Astrocyte (in vitro differentiated cells and primary cell): ENCODE results near the gene CRYAB. TPM values are rescaled to one million over a fixed set of nuclear protein-coding genes. Genes with fewer than 3 reads are reported as not detected.

Experiments
- DNase-seq: peaks from one replicate; pipeline ENCODE4 v3.0.0-alpha.2; 2010; ENCODE audit warnings: low read depth
- FAIRE-seq: peaks from 2 replicates; lab custom pipeline; 2011; peaks lifted over from hg19 to GRCh38; lab: Jason Lieb, UNC
- H2AFZ ChIP-seq: 2 replicates; pipeline ENCODE4 v1.6.0; 2012; ENCODE audit warnings: low read depth, low read length, inconsistent platforms
- H3K27ac ChIP-seq: 2 replicates; pipeline ENCODE4 v1.5.1; 2011; ENCODE audit warnings: low read depth, low read length, inconsistent platforms
- H3K27me3 ChIP-seq: 2 replicates; pipeline ENCODE4 v1.6.0; 2011; ENCODE audit warnings: low read length, inconsistent platforms; ENCODE audit not compliant: insufficient read depth
- H3K36me3 ChIP-seq: 2 replicates; pipeline ENCODE4 v1.5.1; 2011; ENCODE audit warnings: low read length, inconsistent platforms; ENCODE audit not compliant: insufficient read depth
- H3K4me1 ChIP-seq: 2 replicates; pipeline ENCODE4 v1.5.1; 2011; ENCODE audit warnings: low read length, inconsistent platforms; ENCODE audit not compliant: insufficient read depth
- H3K4me2 ChIP-seq: 2 replicates; pipeline ENCODE4 v1.6.0; 2012; ENCODE audit warnings: low read length, inconsistent platforms
- H3K4me3 ChIP-seq: 2 replicates; pipeline ENCODE4 v1.5.1; 2011; ENCODE audit warnings: low read depth, mild to moderate bottlenecking, low read length, inconsistent platforms; ENCODE audit not compliant: insufficient read depth
- H3K79me2 ChIP-seq: 2 replicates; pipeline ENCODE4 v1.6.0; 2012; ENCODE audit warnings: mild to moderate bottlenecking, low read length, inconsistent platforms; ENCODE audit not compliant: insufficient read depth
- H3K9ac ChIP-seq: 2 replicates; pipeline ENCODE4 v1.6.0; 2012; ENCODE audit warnings: mild to moderate bottlenecking, low read length, inconsistent platforms
- H3K9me3 ChIP-seq: 2 replicates; pipeline ENCODE4 v1.5.1; 2012; ENCODE audit warnings: low read depth, mild to moderate bottlenecking, low read length, inconsistent platforms; ENCODE audit not compliant: insufficient read depth
- H4K20me1 ChIP-seq: 2 replicates; pipeline ENCODE4 v1.6.0; 2012; ENCODE audit warnings: low read length, inconsistent platforms; ENCODE audit not compliant: insufficient read depth
- H3K27ac Mint-ChIP-seq: one replicate; pipeline ENCODE4 v1.8.0; 2021; ENCODE audit warnings: mild to moderate bottlenecking, mixed read lengths; ENCODE audit not compliant: unreplicated experiment
- H3K27me3 Mint-ChIP-seq: one replicate; pipeline ENCODE4 v1.8.0; 2021; ENCODE audit warnings: low read depth, mixed read lengths; ENCODE audit not compliant: unreplicated experiment
- H3K36me3 Mint-ChIP-seq: one replicate; pipeline ENCODE4 v1.8.0; 2021; ENCODE audit warnings: low read depth, mixed read lengths; ENCODE audit not compliant: unreplicated experiment
- H3K4me1 Mint-ChIP-seq: one replicate; pipeline ENCODE4 v1.8.0; 2021; ENCODE audit warnings: low read depth, mixed read lengths; ENCODE audit not compliant: unreplicated experiment
- H3K4me3 Mint-ChIP-seq: one replicate; pipeline ENCODE4 v1.8.0; 2021; ENCODE audit warnings: mild to moderate bottlenecking, moderate library complexity, mixed read lengths; ENCODE audit not compliant: unreplicated experiment
- H3K9me3 Mint-ChIP-seq: one replicate; pipeline ENCODE4 v1.8.0; 2021; ENCODE audit warnings: mild to moderate bottlenecking, mixed read lengths; ENCODE audit not compliant: unreplicated experiment
- EZH2 ChIP-seq: IDR thresholded peaks from 2 replicates; pipeline ENCODE4 v1.6.1; 2012; ENCODE audit warnings: mild to moderate bottlenecking, low read length, inconsistent platforms; ENCODE audit not compliant: insufficient read depth
- total RNA-seq: library from RNA; stranded (reverse); gene quantifications from 2 replicates; pipeline ENCODE4 v1.2.1, GENCODE V29; 2021
- TF ChIP-seq, protein P1 (sequence below): IDR thresholded peaks from 2 replicates; pipeline ENCODE4 v1.5.1; 2011; ENCODE audit warnings: low read depth, mild to moderate bottlenecking, inconsistent platforms, low read length, moderate library complexity; ENCODE audit not compliant: insufficient read depth

CRYAB gene
- total RNA-seq, 1 donor from 2014 or later: 5.7 TPM

DNA sequence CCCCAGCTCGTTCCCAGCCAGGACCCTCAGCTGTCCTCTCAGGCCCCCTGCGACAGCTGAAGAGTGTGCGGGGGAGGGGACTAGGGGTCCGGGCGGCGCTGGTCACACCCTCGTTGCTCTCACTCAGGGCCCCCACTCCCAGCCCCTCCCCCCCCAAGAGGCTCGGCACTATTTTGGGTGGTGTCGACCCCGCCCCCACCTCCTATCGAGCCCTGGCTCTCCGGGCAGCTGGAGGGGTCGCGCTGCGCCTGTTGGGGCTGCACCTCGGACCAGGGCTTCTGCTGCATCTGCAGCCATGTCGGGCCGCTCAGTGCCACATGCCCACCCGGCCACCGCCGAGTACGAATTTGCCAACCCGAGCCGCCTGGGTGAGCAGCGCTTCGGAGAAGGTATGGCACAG, 965 bp upstream of the CRYAB start, which contains the start of gene HSPB2:
HSPB2 (plus strand) TSS at position 200 of the 400 bp plus-strand sequence; CDS start at position 296, 96 bp downstream.
- H4K20me1 ChIP-seq: no peaks in the 10 kb centered on the region
- DNase-seq (no peak), FAIRE-seq (no peak)
- H3K27me3 ChIP-seq: peaks cover 5% of the 10 kb centered on the region
- H3K27ac ChIP-seq: peak within 1 kb of the TSS; percentile 31
- no peaks in the 10 kb centered on the region for H3K9me3 ChIP-seq
- no peak for TF ChIP-seq EZH2
- TF ChIP-seq, protein P1, sequence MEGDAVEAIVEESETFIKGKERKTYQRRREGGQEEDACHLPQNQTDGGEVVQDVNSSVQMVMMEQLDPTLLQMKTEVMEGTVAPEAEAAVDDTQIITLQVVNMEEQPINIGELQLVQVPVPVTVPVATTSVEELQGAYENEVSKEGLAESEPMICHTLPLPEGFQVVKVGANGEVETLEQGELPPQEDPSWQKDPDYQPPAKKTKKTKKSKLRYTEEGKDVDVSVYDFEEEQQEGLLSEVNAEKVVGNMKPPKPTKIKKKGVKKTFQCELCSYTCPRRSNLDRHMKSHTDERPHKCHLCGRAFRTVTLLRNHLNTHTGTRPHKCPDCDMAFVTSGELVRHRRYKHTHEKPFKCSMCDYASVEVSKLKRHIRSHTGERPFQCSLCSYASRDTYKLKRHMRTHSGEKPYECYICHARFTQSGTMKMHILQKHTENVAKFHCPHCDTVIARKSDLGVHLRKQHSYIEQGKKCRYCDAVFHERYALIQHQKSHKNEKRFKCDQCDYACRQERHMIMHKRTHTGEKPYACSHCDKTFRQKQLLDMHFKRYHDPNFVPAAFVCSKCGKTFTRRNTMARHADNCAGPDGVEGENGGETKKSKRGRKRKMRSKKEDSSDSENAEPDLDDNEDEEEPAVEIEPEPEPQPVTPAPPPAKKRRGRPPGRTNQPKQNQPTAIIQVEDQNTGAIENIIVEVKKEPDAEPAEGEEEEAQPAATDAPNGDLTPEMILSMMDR: no peak
- no peaks in the 10 kb centered on the region for H3K36me3 ChIP-seq
- Mint-ChIP-seq H3K36me3 (no peaks in the 10 kb centered on the region), H3K4me3 (no peak within 1 kb of the TSS), H3K27me3 (peaks cover 8% of the 10 kb centered on the region), H3K27ac (peak within 1 kb of the TSS; percentile 77), H3K9me3 (no peaks in the 10 kb centered on the region), H3K4me1 (peaks cover 17% of the 10 kb centered on the region)
- peak within 1 kb of the TSS; percentile 15 for H3K9ac ChIP-seq
- H3K4me2 ChIP-seq: peak within 1 kb of the TSS; percentile 40
- H3K4me1 ChIP-seq: peaks cover 18% of the 10 kb centered on the region
- peak within 1 kb of the TSS; percentile 63 for H2AFZ ChIP-seq
- no peak within 1 kb of the TSS for H3K4me3 ChIP-seq
- no peaks in the 10 kb centered on the region for H3K79me2 ChIP-seq

DNA sequence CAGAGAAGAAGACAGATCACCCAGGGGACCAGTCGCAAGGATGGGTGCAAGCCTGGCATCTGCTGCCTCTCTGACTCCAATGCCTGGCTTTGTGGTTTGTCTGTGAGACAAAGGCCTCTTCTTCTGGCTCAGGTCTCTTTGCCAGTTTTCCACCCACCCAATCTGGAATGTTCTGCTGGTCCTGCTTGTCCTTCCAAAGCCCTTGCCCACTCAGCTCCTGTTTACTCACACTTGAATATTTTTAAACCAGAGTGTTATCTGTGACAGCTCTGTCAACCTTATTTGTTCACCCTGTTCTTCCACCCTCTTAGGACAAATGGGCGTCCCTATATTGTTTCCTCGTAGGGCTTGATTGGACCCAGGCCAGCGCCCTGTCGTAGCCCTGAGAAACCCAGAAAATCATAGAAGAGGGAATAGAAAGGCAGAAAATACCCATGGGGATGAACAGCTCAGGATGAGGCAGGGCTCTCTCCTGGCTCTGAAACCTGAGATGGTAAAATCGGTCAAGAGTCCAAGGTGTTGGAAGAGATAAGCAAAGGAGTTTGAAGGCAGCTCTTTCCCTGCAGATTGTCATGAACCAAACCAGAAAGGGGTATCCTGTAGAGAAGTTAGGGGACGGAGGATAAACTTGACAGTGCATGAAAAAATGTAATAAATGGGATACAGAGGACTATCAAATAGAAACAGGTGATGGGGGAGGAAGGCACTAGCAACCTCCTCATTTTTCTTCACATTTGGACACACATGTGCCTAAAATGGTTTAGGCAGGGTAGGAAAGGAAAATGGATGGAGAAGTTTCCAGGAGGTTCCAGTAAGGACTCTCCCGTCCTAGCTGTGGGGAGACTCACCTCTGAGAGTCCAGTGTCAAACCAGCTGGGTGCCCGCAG, 651 bp downstream of the CRYAB start:
- no peaks in the 10 kb centered on the region for H3K9me3 ChIP-seq
- no peak overlapping the region for H3K27ac ChIP-seq
- Mint-ChIP-seq H3K9me3 (no peaks in the 10 kb centered on the region), H3K27ac (peak overlapping the region; percentile 77), H3K4me1 (peaks cover 17% of the 10 kb centered on the region), H3K27me3 (peaks cover 8% of the 10 kb centered on the region), H3K4me3 (no peak overlapping the region), H3K36me3 (no peaks in the 10 kb centered on the region)
- H3K4me2 ChIP-seq: peak overlapping the region; percentile 40
- no peak overlapping the region for H3K9ac ChIP-seq
- H2AFZ ChIP-seq: no peak overlapping the region
- no peak overlapping the region for H3K4me3 ChIP-seq
- DNase-seq (no peak), FAIRE-seq (no peak)
- TF ChIP-seq, protein P1: no peak
- TF ChIP-seq EZH2: no peak
- no peaks in the 10 kb centered on the region for H3K36me3 ChIP-seq
- H3K27me3 ChIP-seq: peaks cover 5% of the 10 kb centered on the region
- H3K79me2 ChIP-seq: no peaks in the 10 kb centered on the region
- no peaks in the 10 kb centered on the region for H4K20me1 ChIP-seq
- H3K4me1 ChIP-seq: peaks cover 18% of the 10 kb centered on the region

DNA sequence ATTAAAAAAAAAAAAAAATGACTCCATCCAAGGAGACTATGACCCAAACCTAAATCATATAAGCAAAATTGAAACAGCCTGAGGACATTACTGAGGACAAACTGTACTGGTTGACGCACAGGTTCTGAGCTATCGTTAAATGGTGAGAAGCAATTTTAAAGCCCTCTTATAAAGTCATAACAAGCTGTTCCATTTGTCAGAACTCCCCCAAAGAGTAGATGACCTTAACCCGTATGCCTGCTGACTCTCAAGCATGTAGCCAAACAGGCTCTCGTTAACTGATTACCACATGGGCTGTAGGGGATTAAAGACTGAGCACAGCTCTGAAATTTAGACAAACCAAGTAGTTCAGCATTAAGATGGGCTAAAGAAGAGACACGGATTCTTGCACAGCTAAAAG, 2.2 kb downstream of the CRYAB start:
- no peak overlapping the region for H3K4me3 ChIP-seq
- peaks cover 5% of the 10 kb centered on the region for H3K27me3 ChIP-seq
- no peaks in the 10 kb centered on the region for H3K9me3 ChIP-seq
- H3K27ac ChIP-seq: no peak overlapping the region
- H3K36me3 ChIP-seq: no peaks in the 10 kb centered on the region
- H3K36me3 Mint-ChIP-seq: no peaks in the 10 kb centered on the region
- H3K79me2 ChIP-seq: no peaks in the 10 kb centered on the region
- no peak for DNase-seq
- peaks cover 17% of the 10 kb centered on the region for H3K4me1 Mint-ChIP-seq
- H3K27ac Mint-ChIP-seq: no peak overlapping the region
- no peak overlapping the region for H3K4me2 ChIP-seq
- H3K27me3 Mint-ChIP-seq: peaks cover 8% of the 10 kb centered on the region
- H3K9me3 Mint-ChIP-seq: no peaks in the 10 kb centered on the region
- no peaks in the 10 kb centered on the region for H4K20me1 ChIP-seq
- H3K4me1 ChIP-seq: peaks cover 17% of the 10 kb centered on the region
- H3K4me3 Mint-ChIP-seq: no peak overlapping the region
- no peak overlapping the region for H2AFZ ChIP-seq
- TF ChIP-seq EZH2: no peak
- H3K9ac ChIP-seq: no peak overlapping the region
- FAIRE-seq: no peak
